DOHH2 (cell line): ENCODE results near the gene AURKAIP1.

Experiments used
- H3F3A ChIP-seq: fragments of 200-600 bp; sonication (generic), shearing (Covaris generic); 2 replicates; pipeline ENCODE4 v1.6.0; 2016; ENCODE audit warnings: antibody characterized with exemption, mild to moderate bottlenecking; ENCODE audit not compliant: control insufficient read depth, insufficient read depth
- H3K27ac ChIP-seq: fragments of 200-600 bp; sonication (generic); 2 replicates; pipeline ENCODE4 v1.5.1; 2014; ENCODE audit warnings: low read depth, mild to moderate bottlenecking, low read length, moderate library complexity
- H3K27me3 ChIP-seq: fragments of 200-600 bp; sonication (generic); 2 replicates; pipeline ENCODE4 v1.6.1; 2014; ENCODE audit warnings: mild to moderate bottlenecking, low read length, mixed read lengths; ENCODE audit not compliant: control insufficient read depth
- H3K36me3 ChIP-seq: fragments of 200-600 bp; sonication (generic); 2 replicates; pipeline ENCODE4 v1.6.1; 2014; ENCODE audit warnings: mild to moderate bottlenecking, low read length, moderate library complexity, mixed read lengths; ENCODE audit not compliant: control insufficient read depth
- H3K4me1 ChIP-seq: fragments of 200-600 bp; sonication (generic); 2 replicates; pipeline ENCODE4 v1.6.1; 2014; ENCODE audit warnings: mild to moderate bottlenecking, low read length, mixed read lengths; ENCODE audit not compliant: control insufficient read depth
- H3K4me2 ChIP-seq: fragments of 200-600 bp; sonication (generic); 2 replicates; pipeline ENCODE4 v1.6.0; 2014; ENCODE audit warnings: mild to moderate bottlenecking, low read length, moderate library complexity
- H3K4me3 ChIP-seq: fragments of 200-600 bp; sonication (generic); 2 replicates; pipeline ENCODE4 v1.5.1; 2014; ENCODE audit warnings: mild to moderate bottlenecking, low read length, mixed read lengths
- H3K79me2 ChIP-seq: fragments of 200-600 bp; sonication (generic); 2 replicates; pipeline ENCODE4 v1.6.1; 2014; ENCODE audit warnings: mild to moderate bottlenecking, low read length, mixed read lengths; ENCODE audit not compliant: control insufficient read depth
- H3K9me2 ChIP-seq: fragments of 200-600 bp; sonication (generic); replicated peaks from 2 replicates; pipeline ENCODE4 v1.6.1; 2014; ENCODE audit warnings: mild to moderate bottlenecking, low read length, mixed read lengths; ENCODE audit not compliant: control insufficient read depth
- H3K9me3 ChIP-seq: fragments of 200-600 bp; sonication (generic); 2 replicates; pipeline ENCODE4 v1.6.1; 2014; ENCODE audit warnings: antibody characterized with exemption, low read length, mixed read lengths; ENCODE audit not compliant: control insufficient read depth, insufficient read depth
- H4K20me1 ChIP-seq: fragments of 200-600 bp; sonication (generic); 2 replicates; pipeline ENCODE4 v1.6.0; 2014; ENCODE audit warnings: low read depth, mild to moderate bottlenecking, antibody characterized with exemption, low read length, moderate library complexity; ENCODE audit not compliant: control insufficient read depth, insufficient read depth
- EZH2phosphoT487 ChIP-seq: fragments of 200-600 bp; sonication (generic); IDR thresholded peaks from 2 replicates; pipeline ENCODE4 v1.6.1; 2017; ENCODE audit warnings: borderline replicate concordance, mild to moderate bottlenecking, antibody characterized with exemption, low read length, moderate library complexity, mixed read lengths
- TF ChIP-seq, protein P1 (sequence below): fragments of 200-600 bp; sonication (generic); IDR thresholded peaks from one replicate; pipeline ENCODE4 v1.5.1; 2014; ENCODE audit warnings: antibody characterized with exemption, mild to moderate bottlenecking, low read depth, low read length; ENCODE audit not compliant: poor library complexity, severe bottlenecking

The AURKAIP1 gene

DNA sequence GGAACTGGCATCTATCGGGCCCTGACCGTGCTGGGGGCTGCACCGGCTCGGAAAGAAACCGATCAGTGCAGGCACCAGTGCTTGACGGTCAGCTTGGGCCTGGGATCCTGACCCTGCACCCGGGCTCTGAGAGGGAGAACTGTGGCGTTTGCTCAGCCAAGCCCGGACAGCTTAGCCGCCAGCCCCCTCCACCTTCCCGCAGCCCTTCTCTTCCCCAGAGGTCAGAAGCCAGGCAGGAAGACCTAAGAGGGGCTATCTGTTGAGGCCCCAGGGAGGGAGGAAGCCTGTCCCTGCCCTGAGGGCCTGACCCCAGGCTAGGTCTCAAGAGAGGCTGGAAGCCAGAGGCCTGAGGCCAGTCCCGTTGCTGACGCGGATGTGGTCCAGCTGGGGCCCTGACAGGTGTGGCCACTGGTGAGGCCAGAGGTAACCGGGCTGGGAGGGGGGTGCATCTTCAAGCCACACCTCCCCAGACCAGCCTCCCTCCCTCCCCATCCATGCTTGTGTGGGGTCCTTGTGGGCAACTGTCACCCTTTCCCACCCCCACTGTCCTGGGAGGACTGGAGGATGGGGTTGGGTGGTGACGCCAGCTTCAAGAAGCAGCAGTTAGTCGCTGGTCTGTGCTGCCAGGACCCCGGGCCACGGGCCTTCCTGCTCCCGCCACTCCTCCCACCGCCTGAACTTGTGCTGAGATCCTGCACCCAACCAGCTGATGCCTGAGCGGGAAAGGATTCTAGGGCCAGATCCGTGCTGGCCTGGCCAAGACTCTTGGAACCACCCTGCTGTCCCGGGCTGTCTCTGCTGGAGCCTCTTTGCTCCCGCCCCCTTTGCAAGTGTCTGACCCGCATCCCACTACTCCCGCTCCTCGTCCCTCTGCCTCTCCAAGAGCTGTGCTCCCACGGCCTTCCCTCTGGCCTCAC lies 23.2 kb downstream of the AURKAIP1 start:
- Histone ChIP-seq H3K79me2 (peaks cover 21% of the 10 kb centered on the region), H3K9me3 (no peaks in the 10 kb centered on the region), H3K4me3 (no peak overlapping the region), H3K27me3 (peaks cover 13% of the 10 kb centered on the region), H3K27ac (no peak overlapping the region), H3K4me1 (peaks cover 8% of the 10 kb centered on the region), H3K4me2 (no peak overlapping the region), H3K36me3 (no peaks in the 10 kb centered on the region), H4K20me1 (no peaks in the 10 kb centered on the region), H3K9me2 (no peaks in the 10 kb centered on the region), H3F3A (no peaks in the 10 kb centered on the region; the same call in 1 of the 2 replicates)
- TF ChIP-seq EZH2phosphoT487, result no peak

DNA sequence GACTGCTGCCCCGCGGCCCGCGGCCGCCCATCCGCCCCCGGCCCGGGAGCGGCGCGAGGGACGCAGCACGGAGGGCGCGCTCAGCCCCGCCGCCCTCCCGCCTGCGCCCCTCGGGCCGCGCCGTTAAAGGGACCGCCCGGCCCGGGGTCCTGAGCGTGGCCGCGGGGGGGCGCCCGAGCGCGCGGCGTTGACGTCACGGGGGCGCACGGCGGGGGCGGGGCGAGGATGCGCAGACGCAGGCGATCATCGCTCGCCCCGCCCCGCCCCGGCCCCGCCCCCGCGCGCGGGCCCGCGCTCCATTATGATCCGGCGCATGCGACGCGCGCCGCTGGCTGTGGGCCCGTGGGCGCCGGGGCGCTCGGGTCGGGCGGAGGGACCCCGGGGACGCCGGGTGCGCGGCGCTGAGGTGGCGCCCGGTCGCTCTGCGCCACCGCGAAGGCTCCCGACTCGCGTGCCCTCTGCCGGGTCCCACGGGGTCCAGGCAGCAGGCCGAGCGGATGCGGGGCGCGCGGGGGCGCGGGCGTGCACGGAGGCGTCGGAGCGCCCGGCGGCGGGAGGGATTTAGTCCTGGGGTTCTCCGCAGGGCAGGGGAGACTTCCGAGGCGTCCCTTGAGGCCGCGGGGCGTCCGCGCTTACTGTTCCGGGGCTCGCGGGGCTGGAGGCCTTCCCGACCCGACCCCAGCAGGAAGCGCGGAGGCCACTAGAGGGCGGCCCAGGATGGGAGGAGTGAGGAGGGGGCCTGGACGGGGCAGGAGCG lies 25.6 kb downstream of the AURKAIP1 start, which contains the start of gene DVL1:
DVL1 (minus strand) TSS at position 163 of the 757 bp plus-strand sequence. CDS start 353 bp downstream, outside the sequence.
- Histone ChIP-seq H3F3A (no peaks in the 10 kb centered on the region; the same call in 1 of the 2 replicates), H3K36me3 (no peaks in the 10 kb centered on the region), H3K79me2 (peaks cover 44% of the 10 kb centered on the region)

DNA sequence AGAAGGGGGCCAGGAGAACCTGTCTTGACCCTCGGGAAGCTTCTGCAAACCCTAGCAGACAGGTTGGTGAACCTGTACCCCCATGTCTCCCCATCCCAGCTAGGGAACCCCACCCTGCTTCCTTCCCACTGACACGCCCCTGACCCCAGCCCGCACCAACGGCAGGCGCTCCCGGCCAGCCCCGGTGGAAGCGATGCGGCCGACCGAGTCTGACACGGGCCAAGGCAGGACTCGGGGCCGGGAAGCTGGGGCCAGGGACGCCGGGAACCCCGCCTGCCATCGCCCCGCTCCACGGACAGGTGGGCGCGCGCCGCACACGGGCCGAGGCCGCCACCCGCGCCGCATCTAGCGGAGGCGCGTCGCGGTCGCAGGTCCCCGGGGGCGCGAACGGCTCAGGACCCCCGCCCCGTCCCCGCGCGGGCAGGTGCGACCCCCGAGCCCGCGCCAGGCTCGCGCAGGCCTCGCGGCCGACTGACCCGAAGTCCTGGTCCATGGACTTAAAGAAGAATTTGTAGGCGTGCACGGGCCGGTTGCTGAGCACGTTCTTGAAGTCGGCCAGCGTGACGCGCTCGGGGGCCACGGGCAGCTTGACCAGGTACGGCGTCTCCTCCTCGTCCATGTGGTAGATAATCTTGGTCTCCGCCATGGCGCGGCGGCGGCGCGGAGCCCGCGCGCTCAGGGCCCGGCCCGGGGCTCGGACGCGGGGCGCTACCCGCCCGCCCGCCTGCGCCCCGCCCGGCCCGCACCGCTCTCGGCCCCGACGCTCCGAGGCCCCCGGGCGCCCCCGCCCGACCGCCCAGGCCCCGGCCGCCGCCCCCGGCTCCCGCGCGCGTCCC lies 26.4 kb downstream of the AURKAIP1 start:
- 0 out of 2 replicates have a peak, but pooled peaks cover 4% of the 10 kb centered on the region for H4K20me1 ChIP-seq
- peak overlapping the region; percentile 79 for H3K4me3 ChIP-seq
- peak overlapping the region; percentile 69 for H3K4me2 ChIP-seq
- H3K4me1 ChIP-seq, result peaks cover 8% of the 10 kb centered on the region
- H3K9me3 ChIP-seq, result no peaks in the 10 kb centered on the region
- H3K79me2 ChIP-seq, result peaks cover 51% of the 10 kb centered on the region
- H3K36me3 ChIP-seq, result no peaks in the 10 kb centered on the region
- TF ChIP-seq, protein P1, sequence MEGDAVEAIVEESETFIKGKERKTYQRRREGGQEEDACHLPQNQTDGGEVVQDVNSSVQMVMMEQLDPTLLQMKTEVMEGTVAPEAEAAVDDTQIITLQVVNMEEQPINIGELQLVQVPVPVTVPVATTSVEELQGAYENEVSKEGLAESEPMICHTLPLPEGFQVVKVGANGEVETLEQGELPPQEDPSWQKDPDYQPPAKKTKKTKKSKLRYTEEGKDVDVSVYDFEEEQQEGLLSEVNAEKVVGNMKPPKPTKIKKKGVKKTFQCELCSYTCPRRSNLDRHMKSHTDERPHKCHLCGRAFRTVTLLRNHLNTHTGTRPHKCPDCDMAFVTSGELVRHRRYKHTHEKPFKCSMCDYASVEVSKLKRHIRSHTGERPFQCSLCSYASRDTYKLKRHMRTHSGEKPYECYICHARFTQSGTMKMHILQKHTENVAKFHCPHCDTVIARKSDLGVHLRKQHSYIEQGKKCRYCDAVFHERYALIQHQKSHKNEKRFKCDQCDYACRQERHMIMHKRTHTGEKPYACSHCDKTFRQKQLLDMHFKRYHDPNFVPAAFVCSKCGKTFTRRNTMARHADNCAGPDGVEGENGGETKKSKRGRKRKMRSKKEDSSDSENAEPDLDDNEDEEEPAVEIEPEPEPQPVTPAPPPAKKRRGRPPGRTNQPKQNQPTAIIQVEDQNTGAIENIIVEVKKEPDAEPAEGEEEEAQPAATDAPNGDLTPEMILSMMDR, result no peak
- TF ChIP-seq EZH2phosphoT487, result no peak
- H3K9me2 ChIP-seq, result no peaks in the 10 kb centered on the region
- H3F3A ChIP-seq, result no peaks in the 10 kb centered on the region; the same call in 1 of the 2 replicates
- H3K27me3 ChIP-seq, result peaks cover 8% of the 10 kb centered on the region; the same call in 1 of the 2 replicates
- no peak overlapping the region for H3K27ac ChIP-seq

More for the DNA sequence above, 25.6 kb downstream of the AURKAIP1 start, which contains the start of gene DVL1:
- H4K20me1 ChIP-seq, result 0 out of 2 replicates have a peak, but pooled peaks cover 4% of the 10 kb centered on the region
- H3K4me3 ChIP-seq, result peak within 1 kb of the TSS; percentile 87
- H3K9me2 ChIP-seq, result no peaks in the 10 kb centered on the region
- H3K27me3 ChIP-seq, result peaks cover 13% of the 10 kb centered on the region
- peaks cover 8% of the 10 kb centered on the region for H3K4me1 ChIP-seq
- TF ChIP-seq, protein P1, result peak; percentile 49
- no peak for TF ChIP-seq EZH2phosphoT487
- no peaks in the 10 kb centered on the region for H3K9me3 ChIP-seq
- peak within 1 kb of the TSS; percentile 68 for H3K27ac ChIP-seq
- H3K4me2 ChIP-seq, result peak within 1 kb of the TSS; percentile 71
